Measurements from ENCODE around the gene CCNO. TPM values are rescaled to one million over a fixed set of nuclear protein-coding genes. Genes with fewer than 3 reads are reported as not detected.

Gene CCNO
- total and polyA plus RNA-seq, 2 of the 8 experiments (the other 6 are each of a cell fraction or from before 2014, with no cell fraction given) = 0.14 to 0.41 TPM

DNA sequence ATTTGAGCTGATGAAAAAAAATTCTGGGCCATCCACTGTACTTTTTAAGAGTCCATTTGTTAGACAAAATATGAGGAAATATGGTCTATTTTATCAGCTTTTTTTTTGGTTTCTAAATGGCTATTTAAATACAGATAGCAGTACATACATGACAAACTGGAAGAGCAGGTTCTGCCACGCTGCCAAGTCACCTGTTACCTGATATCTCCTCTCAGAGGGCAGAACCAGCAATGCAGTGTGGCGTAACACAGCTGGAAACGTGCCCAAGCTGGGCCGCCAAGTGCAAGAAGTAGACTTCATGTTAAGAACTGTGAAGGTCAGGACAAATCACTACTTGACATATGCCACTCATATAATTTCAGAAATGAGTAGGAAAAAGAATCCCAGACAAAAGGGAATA, 14.4 kb downstream of the CCNO start:
- no peak overlapping the region for H2BK120ac ChIP-seq (replicated peaks; ENCODE audit: low read depth, low read length)
- DNase-seq (ENCODE audit: low read depth in 1 of 2, low spot score in 2 of 2) (no peak), FAIRE-seq (peak; percentile 42)
- H4K20me1 ChIP-seq (replicated peaks in 1 of 2; ENCODE audit: control insufficient read depth in 1 of 2, insufficient read depth in 2 of 2, low read length in 2 of 2) = peaks cover 0 to 10% of the 10 kb centered on the region in 2 experiments
- H3K14ac ChIP-seq (ENCODE audit: insufficient read length) = no peak overlapping the region
- no peak overlapping the region for H4K5ac ChIP-seq (ENCODE audit: insufficient read length, low read depth, low read length)
- peaks cover 0 to 15% (median 5%) of the 10 kb centered on the region in 4 experiments; a peak in 6 of 7 replicates for H3K4me1 ChIP-seq (replicated peaks in 1 of 4; ENCODE audit: control insufficient read depth in 3 of 4, insufficient read depth in 4 of 4, low read length in 3 of 4)
- H2BK15ac ChIP-seq (ENCODE audit: low read length) = no peak overlapping the region
- no peak overlapping the region for H3K56ac ChIP-seq (replicated peaks; ENCODE audit: insufficient read length, low read depth, low read length)
- H3K4me2 ChIP-seq (ENCODE audit: insufficient read depth in 1 of 2, low read depth in 2 of 2, low read length in 2 of 2) = peak overlapping the region in 1 of 2 experiments; percentile 37; a peak in 2 of 4 replicates
- no peak overlapping the region for H4K91ac ChIP-seq (replicated peaks; ENCODE audit: insufficient read length, low read length)
- no peak overlapping the region for H3K18ac ChIP-seq (ENCODE audit: extremely low read depth, low read length)
- H2BK12ac ChIP-seq (ENCODE audit: low read depth, low read length) = no peak overlapping the region
- WGBS, 2 experiments (ENCODE audit: extremely low coverage in 1 of 2, insufficient coverage in 1 of 2, insufficient read length in 1 of 2, insufficient replicate concordance in 2 of 2, low coverage in 1 of 2, low lambda C conversion rate in 2 of 2, missing lambda C conversion rate in 1 of 2) = 7% methylated on average over 4 of the region's 4 CpGs; no CpG with 5 or more reads in 1 of the 2 experiments
- no peak overlapping the region for H4K8ac ChIP-seq (ENCODE audit: extremely low read depth, insufficient read depth, low read length)
- H3K4ac ChIP-seq (replicated peaks; ENCODE audit: insufficient read length, low read depth, low read length) = no peak overlapping the region
- no peak overlapping the region for H3K23ac ChIP-seq (ENCODE audit: insufficient read length)
- no peak overlapping the region for H3K27ac ChIP-seq (ENCODE audit: low read depth, low read length)
- peaks cover 30 to 45% (median 43%) of the 10 kb centered on the region in 4 experiments for H3K27me3 ChIP-seq (replicated peaks in 1 of 4; ENCODE audit: control insufficient read depth in 3 of 4, extremely low read depth in 1 of 4, insufficient read depth in 3 of 4, low read length in 3 of 4)
- H2BK20ac ChIP-seq (ENCODE audit: low read length) = no peak overlapping the region
- H2AK5ac ChIP-seq (ENCODE audit: low read depth, low read length) = no peak overlapping the region
- no peaks in the 10 kb centered on the region for H3K79me2 ChIP-seq (ENCODE audit: control insufficient read depth in 1 of 2, insufficient read depth in 2 of 2, low read length in 2 of 2)
- H2AFZ ChIP-seq (ENCODE audit: low read length) = no peak overlapping the region
- H3K4me3 ChIP-seq (ENCODE audit: extremely low read depth in 1 of 4, insufficient read depth in 2 of 4, low read depth in 3 of 4, low read length in 4 of 4) = peak overlapping the region in 1 of 4 experiments; percentile 35; a peak in 1 of 8 replicates
- H3K79me1 ChIP-seq (ENCODE audit: low read depth, low read length) = no peaks in the 10 kb centered on the region
- no peak overlapping the region for H3K9ac ChIP-seq (replicated peaks in 1 of 4; ENCODE audit: extremely low read depth in 1 of 4, low read depth in 3 of 4, low read length in 3 of 4)
- H2BK5ac ChIP-seq (ENCODE audit: low read depth, low read length) = no peak overlapping the region
- peaks cover 5% of the 10 kb centered on the region; the same call in 1 of the 2 replicates for H3K23me2 ChIP-seq (ENCODE audit: low read depth, low read length)
- CTCF ChIA-PET (ENCODE audit: partially characterized antibody) = interaction anchor here (0.6 to 2.6 kb wide), 9 partner anchors 12 to 1900 kb away, joined by 3 to 8 read pairs (median 3); no protein-coding TSS in a partner anchor
- H3K9me3 ChIP-seq (ENCODE audit: insufficient read depth in 2 of 2, low read depth in 1 of 2, low read length in 1 of 2) = no peaks in the 10 kb centered on the region
- POLR2A ChIA-PET (ENCODE audit: partially characterized antibody) = interaction anchor here (1.2 kb wide), 1 partner anchor 43 kb away, joined by 3 read pairs; no protein-coding TSS in a partner anchor
- peaks cover 0 to 3% (median 0%) of the 10 kb centered on the region in 4 experiments; a peak in 1 of 8 replicates for H3K36me3 ChIP-seq (ENCODE audit: control insufficient read depth in 2 of 4, insufficient read depth in 4 of 4, low read length in 3 of 4)
- TF ChIP-seq GTF2F1 (IDR thresholded peaks at IDR 0.05; ENCODE audit: borderline replicate concordance, low read depth, low read length) = no peak
- TF ChIP-seq, protein P1, sequence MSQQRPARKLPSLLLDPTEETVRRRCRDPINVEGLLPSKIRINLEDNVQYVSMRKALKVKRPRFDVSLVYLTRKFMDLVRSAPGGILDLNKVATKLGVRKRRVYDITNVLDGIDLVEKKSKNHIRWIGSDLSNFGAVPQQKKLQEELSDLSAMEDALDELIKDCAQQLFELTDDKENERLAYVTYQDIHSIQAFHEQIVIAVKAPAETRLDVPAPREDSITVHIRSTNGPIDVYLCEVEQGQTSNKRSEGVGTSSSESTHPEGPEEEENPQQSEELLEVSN (IDR thresholded peaks at IDR 0.05) = no peak
- TF ChIP-seq SIN3A (conservative IDR thresholded peaks at IDR 0.05 in 1 of 2, IDR thresholded peaks at IDR 0.05 in 1 of 2; ENCODE audit: low read depth in 1 of 2, low read length in 2 of 2) = 0 out of 4 replicates have a peak, but pooled peaks of 1 of the 2 experiments have one; percentile 21
- TF ChIP-seq SAP30 (IDR thresholded peaks at IDR 0.05; ENCODE audit: insufficient read depth, insufficient replicate concordance, low read length) = no peak
- TF ChIP-seq TCF12 (IDR thresholded peaks at IDR 0.05; ENCODE audit: low read depth, low read length) = 0 out of 2 replicates have a peak, but pooled peaks have one; percentile 65
- TF ChIP-seq, protein P2, sequence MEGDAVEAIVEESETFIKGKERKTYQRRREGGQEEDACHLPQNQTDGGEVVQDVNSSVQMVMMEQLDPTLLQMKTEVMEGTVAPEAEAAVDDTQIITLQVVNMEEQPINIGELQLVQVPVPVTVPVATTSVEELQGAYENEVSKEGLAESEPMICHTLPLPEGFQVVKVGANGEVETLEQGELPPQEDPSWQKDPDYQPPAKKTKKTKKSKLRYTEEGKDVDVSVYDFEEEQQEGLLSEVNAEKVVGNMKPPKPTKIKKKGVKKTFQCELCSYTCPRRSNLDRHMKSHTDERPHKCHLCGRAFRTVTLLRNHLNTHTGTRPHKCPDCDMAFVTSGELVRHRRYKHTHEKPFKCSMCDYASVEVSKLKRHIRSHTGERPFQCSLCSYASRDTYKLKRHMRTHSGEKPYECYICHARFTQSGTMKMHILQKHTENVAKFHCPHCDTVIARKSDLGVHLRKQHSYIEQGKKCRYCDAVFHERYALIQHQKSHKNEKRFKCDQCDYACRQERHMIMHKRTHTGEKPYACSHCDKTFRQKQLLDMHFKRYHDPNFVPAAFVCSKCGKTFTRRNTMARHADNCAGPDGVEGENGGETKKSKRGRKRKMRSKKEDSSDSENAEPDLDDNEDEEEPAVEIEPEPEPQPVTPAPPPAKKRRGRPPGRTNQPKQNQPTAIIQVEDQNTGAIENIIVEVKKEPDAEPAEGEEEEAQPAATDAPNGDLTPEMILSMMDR (IDR thresholded peaks at IDR 0.05; ENCODE audit: control extremely low read depth in 1 of 3, insufficient read depth in 1 of 3, low read depth in 1 of 3, low read length in 3 of 3) = peak in 1 of 3 experiments; percentile 6; a peak in 1 of 4 replicates
- TF ChIP-seq SP1 (IDR thresholded peaks at IDR 0.05; ENCODE audit: low read depth, low read length) = peak; percentile 77
- TF ChIP-seq CEBPB (IDR thresholded peaks at IDR 0.05; ENCODE audit: low read depth, low read length) = peak; percentile 52; the same call in 1 of the 2 replicates
- TF ChIP-seq, protein P3, sequence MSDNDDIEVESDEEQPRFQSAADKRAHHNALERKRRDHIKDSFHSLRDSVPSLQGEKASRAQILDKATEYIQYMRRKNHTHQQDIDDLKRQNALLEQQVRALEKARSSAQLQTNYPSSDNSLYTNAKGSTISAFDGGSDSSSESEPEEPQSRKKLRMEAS (IDR thresholded peaks at IDR 0.05) = peak; percentile 50
